Neural cell (in vitro differentiated cells): ENCODE data around the gene MOCOS. TPM values are rescaled to one million over a fixed set of nuclear protein-coding genes. Genes with fewer than 3 reads are reported as not detected.

Source experiments
- H2AFZ ChIP-seq: fragments of 200-600, 300-800 bp; sonication (generic), shearing (Covaris generic); 2 replicates; pipeline ENCODE4 v1.6.0; 2014; ENCODE audit warnings: low read depth, mild to moderate bottlenecking, antibody characterized with exemption, low read length, moderate library complexity
- H3F3A ChIP-seq: fragments of 200-600 bp; shearing (Covaris generic); 2 replicates; pipeline ENCODE4 v1.6.1; 2016; ENCODE audit warnings: mild to moderate bottlenecking, moderate library complexity, mixed read lengths, antibody characterized with exemption, low read length; ENCODE audit not compliant: insufficient read depth, poor library complexity, severe bottlenecking
- H3K27ac ChIP-seq: fragments of 200-600, 300-800 bp; sonication (generic), shearing (Covaris generic); 2 replicates; pipeline ENCODE4 v1.5.1; 2014; ENCODE audit warnings: mild to moderate bottlenecking, low read length, moderate library complexity
- H3K27me3 ChIP-seq: fragments of 300-800, 200-600 bp; sonication (generic), shearing (Covaris generic); 2 replicates; pipeline ENCODE4 v1.6.0; 2014; ENCODE audit warnings: mild to moderate bottlenecking, low read depth, low read length, moderate library complexity; ENCODE audit not compliant: insufficient read depth
- H3K36me3 ChIP-seq: fragments of 300-800, 200-600 bp; sonication (generic), shearing (Covaris generic); 2 replicates; pipeline ENCODE4 v1.5.1; 2014; ENCODE audit warnings: mild to moderate bottlenecking, antibody characterized with exemption, low read length, moderate library complexity; ENCODE audit not compliant: insufficient read depth
- H3K4me2 ChIP-seq: fragments of 300-800, 200-600 bp; sonication (generic), shearing (Covaris generic); 2 replicates; pipeline ENCODE4 v1.6.0; 2014; ENCODE audit warnings: mild to moderate bottlenecking, low read length
- H3K4me3 ChIP-seq: fragments of 300-800, 200-600 bp; sonication (generic), shearing (Covaris generic); 2 replicates; pipeline ENCODE4 v1.5.1; 2014; ENCODE audit warnings: mild to moderate bottlenecking, low read length, moderate library complexity
- H3K79me2 ChIP-seq: fragments of 200-600 bp; shearing (Covaris generic); replicated peaks from 2 replicates; pipeline ENCODE4 v1.6.0; 2014; ENCODE audit warnings: mild to moderate bottlenecking, low read length, moderate library complexity; ENCODE audit not compliant: insufficient read depth
- H3K9ac ChIP-seq: fragments of 300-800, 200-600 bp; sonication (generic), shearing (Covaris generic); 2 replicates; pipeline ENCODE4 v1.6.1; 2016; ENCODE audit warnings: mild to moderate bottlenecking, low read length, mixed read lengths
- H3K9me2 ChIP-seq: fragments of 200-600 bp; shearing (Covaris generic); 2 replicates; pipeline ENCODE4 v1.6.1; 2016; ENCODE audit warnings: mild to moderate bottlenecking, low read length, mixed read lengths; ENCODE audit not compliant: insufficient read depth
- H3K9me3 ChIP-seq: fragments of 200-600, 300-800 bp; sonication (generic), shearing (Covaris generic); 2 replicates; pipeline ENCODE4 v1.6.1; 2016; ENCODE audit warnings: mild to moderate bottlenecking, mixed run types, low read length, moderate library complexity, mixed read lengths
- H4K20me1 ChIP-seq: fragments of 200-600 bp; shearing (Covaris generic); 2 replicates; pipeline ENCODE4 v1.6.1; 2016; ENCODE audit warnings: mild to moderate bottlenecking, mixed run types; ENCODE audit not compliant: insufficient read depth
- EP300 ChIP-seq: fragments of 450-650 bp; conservative IDR thresholded peaks from 2 replicates; pipeline ENCODE4 v1.6.1; 2014; ENCODE audit warnings: antibody characterized with exemption, mild to moderate bottlenecking, moderate library complexity; ENCODE audit not compliant: poor library complexity, severe bottlenecking
- EZH2 ChIP-seq: fragments of 200-600, 300-800 bp; shearing (Covaris generic), sonication (generic); IDR thresholded peaks from 2 replicates; pipeline ENCODE4 v1.6.1; 2014; ENCODE audit warnings: antibody characterized with exemption, low read length, borderline replicate concordance, mild to moderate bottlenecking; ENCODE audit not compliant: insufficient read depth, poor library complexity, severe bottlenecking
- MXI1 ChIP-seq: fragments of 450-650 bp; conservative IDR thresholded peaks from 2 replicates; pipeline ENCODE4 v1.6.1; 2014; ENCODE audit warnings: antibody characterized with exemption, mild to moderate bottlenecking; ENCODE audit not compliant: poor library complexity, severe bottlenecking
- POLR2AphosphoS5 ChIP-seq: IDR thresholded peaks from 2 replicates; pipeline ENCODE4 v1.6.1; 2012
- RAD21 ChIP-seq: fragments of 450-650 bp; conservative IDR thresholded peaks from 2 replicates; pipeline ENCODE4 v1.6.1; 2014; ENCODE audit warnings: antibody characterized with exemption, mild to moderate bottlenecking, moderate library complexity
- SMC3 ChIP-seq: fragments of 450-650 bp; conservative IDR thresholded peaks from 2 replicates; pipeline ENCODE4 v1.6.1; 2014; ENCODE audit warnings: antibody characterized with exemption, mild to moderate bottlenecking, moderate library complexity; ENCODE audit not compliant: poor library complexity
- TAF1 ChIP-seq: IDR thresholded peaks from 2 replicates; pipeline ENCODE4 v1.6.1; 2012; ENCODE audit warnings: low read depth
- polyA plus RNA-seq: library from polyadenylated mRNA; depleted of rRNA; stranded (reverse); fragments of >200 nt; gene quantifications from 2 replicates; pipeline ENCODE4 v1.2.3, GENCODE V29; 2014
- TF ChIP-seq, protein P1 (sequence below): IDR thresholded peaks from 2 replicates; pipeline ENCODE4 v1.6.1; 2012; ENCODE audit warnings: borderline replicate concordance
- TF ChIP-seq, protein P2 (sequence below): fragments of 450-650 bp; IDR thresholded peaks from 2 replicates; pipeline ENCODE4 v1.5.1; 2014; ENCODE audit warnings: antibody characterized with exemption, mild to moderate bottlenecking, moderate library complexity; ENCODE audit not compliant: poor library complexity, severe bottlenecking

The MOCOS gene
- polyA plus RNA-seq, 1 donor from 2014 or later = not detected

DNA sequence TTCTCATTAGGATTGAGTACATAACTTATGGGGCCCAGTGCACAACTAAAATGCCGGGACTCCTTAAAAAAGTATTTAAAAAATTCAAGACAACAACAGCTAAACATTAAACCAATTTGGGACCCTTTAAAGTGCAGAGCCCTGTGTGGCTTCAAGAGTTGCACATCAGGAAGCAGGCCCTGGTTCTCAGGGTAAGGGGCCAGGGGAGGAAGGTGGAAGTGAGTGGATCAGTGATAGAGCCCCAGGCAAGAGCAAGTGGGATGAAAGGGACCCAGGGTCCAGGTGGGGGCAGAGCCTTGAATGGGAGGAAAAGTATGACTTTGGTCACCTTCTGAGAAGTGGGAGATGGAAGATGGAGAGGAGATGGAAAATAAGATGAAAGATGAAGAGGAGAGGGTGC, 107.9 kb downstream of the MOCOS start:
- peaks cover 15% of the 10 kb centered on the region for H3K79me2 ChIP-seq
- H3K36me3 ChIP-seq = no peaks in the 10 kb centered on the region
- H3K27me3 ChIP-seq = no peaks in the 10 kb centered on the region
- no peak overlapping the region for H3K4me2 ChIP-seq
- H3K27ac ChIP-seq = no peak overlapping the region
- TF ChIP-seq POLR2AphosphoS5 (no peak), EZH2 (no peak), MXI1 (no peak), TAF1 (no peak), RAD21 (no peak), SMC3 (no peak), EP300 (no peak)
- TF ChIP-seq, protein P1, sequence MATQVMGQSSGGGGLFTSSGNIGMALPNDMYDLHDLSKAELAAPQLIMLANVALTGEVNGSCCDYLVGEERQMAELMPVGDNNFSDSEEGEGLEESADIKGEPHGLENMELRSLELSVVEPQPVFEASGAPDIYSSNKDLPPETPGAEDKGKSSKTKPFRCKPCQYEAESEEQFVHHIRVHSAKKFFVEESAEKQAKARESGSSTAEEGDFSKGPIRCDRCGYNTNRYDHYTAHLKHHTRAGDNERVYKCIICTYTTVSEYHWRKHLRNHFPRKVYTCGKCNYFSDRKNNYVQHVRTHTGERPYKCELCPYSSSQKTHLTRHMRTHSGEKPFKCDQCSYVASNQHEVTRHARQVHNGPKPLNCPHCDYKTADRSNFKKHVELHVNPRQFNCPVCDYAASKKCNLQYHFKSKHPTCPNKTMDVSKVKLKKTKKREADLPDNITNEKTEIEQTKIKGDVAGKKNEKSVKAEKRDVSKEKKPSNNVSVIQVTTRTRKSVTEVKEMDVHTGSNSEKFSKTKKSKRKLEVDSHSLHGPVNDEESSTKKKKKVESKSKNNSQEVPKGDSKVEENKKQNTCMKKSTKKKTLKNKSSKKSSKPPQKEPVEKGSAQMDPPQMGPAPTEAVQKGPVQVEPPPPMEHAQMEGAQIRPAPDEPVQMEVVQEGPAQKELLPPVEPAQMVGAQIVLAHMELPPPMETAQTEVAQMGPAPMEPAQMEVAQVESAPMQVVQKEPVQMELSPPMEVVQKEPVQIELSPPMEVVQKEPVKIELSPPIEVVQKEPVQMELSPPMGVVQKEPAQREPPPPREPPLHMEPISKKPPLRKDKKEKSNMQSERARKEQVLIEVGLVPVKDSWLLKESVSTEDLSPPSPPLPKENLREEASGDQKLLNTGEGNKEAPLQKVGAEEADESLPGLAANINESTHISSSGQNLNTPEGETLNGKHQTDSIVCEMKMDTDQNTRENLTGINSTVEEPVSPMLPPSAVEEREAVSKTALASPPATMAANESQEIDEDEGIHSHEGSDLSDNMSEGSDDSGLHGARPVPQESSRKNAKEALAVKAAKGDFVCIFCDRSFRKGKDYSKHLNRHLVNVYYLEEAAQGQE = no peak
- TF ChIP-seq, protein P2, sequence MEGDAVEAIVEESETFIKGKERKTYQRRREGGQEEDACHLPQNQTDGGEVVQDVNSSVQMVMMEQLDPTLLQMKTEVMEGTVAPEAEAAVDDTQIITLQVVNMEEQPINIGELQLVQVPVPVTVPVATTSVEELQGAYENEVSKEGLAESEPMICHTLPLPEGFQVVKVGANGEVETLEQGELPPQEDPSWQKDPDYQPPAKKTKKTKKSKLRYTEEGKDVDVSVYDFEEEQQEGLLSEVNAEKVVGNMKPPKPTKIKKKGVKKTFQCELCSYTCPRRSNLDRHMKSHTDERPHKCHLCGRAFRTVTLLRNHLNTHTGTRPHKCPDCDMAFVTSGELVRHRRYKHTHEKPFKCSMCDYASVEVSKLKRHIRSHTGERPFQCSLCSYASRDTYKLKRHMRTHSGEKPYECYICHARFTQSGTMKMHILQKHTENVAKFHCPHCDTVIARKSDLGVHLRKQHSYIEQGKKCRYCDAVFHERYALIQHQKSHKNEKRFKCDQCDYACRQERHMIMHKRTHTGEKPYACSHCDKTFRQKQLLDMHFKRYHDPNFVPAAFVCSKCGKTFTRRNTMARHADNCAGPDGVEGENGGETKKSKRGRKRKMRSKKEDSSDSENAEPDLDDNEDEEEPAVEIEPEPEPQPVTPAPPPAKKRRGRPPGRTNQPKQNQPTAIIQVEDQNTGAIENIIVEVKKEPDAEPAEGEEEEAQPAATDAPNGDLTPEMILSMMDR = no peak
- H3F3A ChIP-seq = no peaks in the 10 kb centered on the region
- H4K20me1 ChIP-seq = no peaks in the 10 kb centered on the region
- no peak overlapping the region for H2AFZ ChIP-seq
- H3K9me2 ChIP-seq = no peaks in the 10 kb centered on the region
- no peak overlapping the region for H3K4me3 ChIP-seq
- H3K9me3 ChIP-seq = no peaks in the 10 kb centered on the region
- H3K9ac ChIP-seq = no peak overlapping the region

DNA sequence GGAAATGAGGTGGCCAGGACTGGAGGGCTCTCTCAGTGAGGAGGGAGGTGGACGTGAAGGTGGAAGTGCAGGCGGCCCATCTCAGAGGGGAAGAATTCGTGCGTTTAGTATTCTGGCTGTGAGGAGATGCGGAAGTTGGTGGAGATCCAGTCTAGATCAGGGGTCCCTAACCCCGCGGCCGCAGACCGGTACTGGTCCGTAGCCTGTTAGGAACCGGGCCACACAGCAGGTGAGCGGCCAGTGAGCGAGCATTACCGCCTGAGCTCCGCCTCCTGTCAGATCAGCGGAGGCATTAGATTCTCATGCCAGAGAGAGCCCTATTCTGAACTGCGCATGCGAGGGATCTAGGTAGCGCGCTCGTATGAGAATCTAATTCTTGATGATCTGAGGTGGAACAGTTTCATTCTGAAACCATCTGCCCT, 108.6 kb downstream of the MOCOS start:
- TF ChIP-seq, protein P1 = no peak
- TF ChIP-seq, protein P2 = no peak
- TF ChIP-seq POLR2AphosphoS5 = no peak
- TF ChIP-seq TAF1 = no peak
- no peak for TF ChIP-seq RAD21
- TF ChIP-seq MXI1 = no peak
- TF ChIP-seq EZH2 = no peak
- TF ChIP-seq EP300 = no peak
- TF ChIP-seq SMC3 = no peak
- Histone ChIP-seq H3K27ac (no peak overlapping the region), H3K36me3 (no peaks in the 10 kb centered on the region), H3K27me3 (no peaks in the 10 kb centered on the region), H3K9me2 (no peaks in the 10 kb centered on the region), H4K20me1 (no peaks in the 10 kb centered on the region), H3K4me3 (peak overlapping the region; percentile 90), H3K79me2 (peaks cover 22% of the 10 kb centered on the region), H3K9ac (no peak overlapping the region), H3K4me2 (no peak overlapping the region), H3K9me3 (no peaks in the 10 kb centered on the region), H3F3A (no peaks in the 10 kb centered on the region), H2AFZ (no peak overlapping the region)
